ENCODE measurements around the gene PEX5L.

- TF ChIP-seq FOXK2 (IDR thresholded peaks at IDR 0.05) (no peak), PKNOX1 (IDR thresholded peaks at IDR 0.05) (no peak)
Observed at GRCh38 chr3:179881791-179882190, 154.9 kb downstream of the PEX5L start.

All from HEK293T (cell line).